ENCODE measurements around the gene SAMD3.

DNA sequence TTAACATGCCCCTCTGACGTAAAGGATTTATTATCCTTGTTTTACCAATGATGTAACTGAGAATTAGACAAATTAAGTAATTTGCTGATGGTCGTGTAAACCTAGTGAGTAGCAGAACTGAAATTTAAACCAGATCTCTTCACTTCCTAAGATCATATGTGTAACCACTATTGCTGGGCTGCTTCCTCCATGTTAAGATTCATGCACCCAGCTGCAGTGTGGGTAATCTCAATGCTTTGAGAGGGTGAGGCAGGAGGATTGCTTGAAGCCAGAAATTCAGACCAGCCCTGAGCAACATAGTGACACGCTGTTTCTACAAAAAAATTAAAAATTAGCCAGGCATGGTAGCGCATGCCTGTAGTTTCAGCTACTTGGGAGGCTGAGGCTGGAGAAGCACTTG, 106.5 kb downstream of the SAMD3 start:
- TF ChIP-seq POLR2A (IDR thresholded peaks at IDR 0.05) = no peak
- TF ChIP-seq, protein P1, sequence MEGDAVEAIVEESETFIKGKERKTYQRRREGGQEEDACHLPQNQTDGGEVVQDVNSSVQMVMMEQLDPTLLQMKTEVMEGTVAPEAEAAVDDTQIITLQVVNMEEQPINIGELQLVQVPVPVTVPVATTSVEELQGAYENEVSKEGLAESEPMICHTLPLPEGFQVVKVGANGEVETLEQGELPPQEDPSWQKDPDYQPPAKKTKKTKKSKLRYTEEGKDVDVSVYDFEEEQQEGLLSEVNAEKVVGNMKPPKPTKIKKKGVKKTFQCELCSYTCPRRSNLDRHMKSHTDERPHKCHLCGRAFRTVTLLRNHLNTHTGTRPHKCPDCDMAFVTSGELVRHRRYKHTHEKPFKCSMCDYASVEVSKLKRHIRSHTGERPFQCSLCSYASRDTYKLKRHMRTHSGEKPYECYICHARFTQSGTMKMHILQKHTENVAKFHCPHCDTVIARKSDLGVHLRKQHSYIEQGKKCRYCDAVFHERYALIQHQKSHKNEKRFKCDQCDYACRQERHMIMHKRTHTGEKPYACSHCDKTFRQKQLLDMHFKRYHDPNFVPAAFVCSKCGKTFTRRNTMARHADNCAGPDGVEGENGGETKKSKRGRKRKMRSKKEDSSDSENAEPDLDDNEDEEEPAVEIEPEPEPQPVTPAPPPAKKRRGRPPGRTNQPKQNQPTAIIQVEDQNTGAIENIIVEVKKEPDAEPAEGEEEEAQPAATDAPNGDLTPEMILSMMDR (IDR thresholded peaks at IDR 0.05) = no peak

Data from right lobe of liver (tissue), 4 donors.